Kasumi-1 (cell line): Measurements from ENCODE around the gene SERPINB6.
"Not testable (repeated sequence)": the region's sequence is repeated elsewhere in the genome, so short reads cannot be mapped to it uniquely, and the experiment has no call there.

ENCODE experiments used
- DNase-seq, 2 experiments: peaks; one replicate each; lab custom pipeline; 2025; lab: John Stamatoyannopoulos, UW

Gene SERPINB6

GRCh38 chr6:2938632-2939083 lies 32.7 kb downstream of the SERPINB6 start:
- DNase-seq, result peak; percentile 60 to 80

GRCh38 chr6:2938004-2938631 lies 33.2 kb downstream of the SERPINB6 start:
- DNase-seq, result no peak

DNA sequence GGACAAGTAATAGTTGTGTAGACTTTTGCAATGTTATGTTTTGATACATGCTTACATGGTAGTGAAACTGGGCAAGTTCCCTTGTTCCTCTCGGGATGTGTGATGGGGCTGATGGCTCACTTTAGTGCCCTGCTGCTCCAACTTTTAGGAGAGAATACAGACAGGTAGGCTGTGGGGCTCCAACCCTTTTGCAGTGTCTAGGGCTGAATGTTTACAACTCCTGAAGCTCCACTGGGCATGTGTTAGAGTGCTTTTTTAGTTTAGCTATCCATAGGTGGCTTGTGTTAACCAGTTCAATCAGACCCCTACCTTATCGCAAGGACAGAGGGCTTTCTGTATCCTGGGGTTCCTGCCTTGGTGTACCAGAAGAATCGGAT lies 33.8 kb downstream of the SERPINB6 start:
- DNase-seq, result no peak

GRCh38 chr6:2935566-2936291 lies 35.6 kb downstream of the SERPINB6 start:
- no peak for DNase-seq

GRCh38 chr6:2934057-2934456 lies 37.3 kb downstream of the SERPINB6 start:
- no peak for DNase-seq

- not testable (repeated sequence) for DNase-seq
Observed at GRCh38 chr6:2932911-2933310, 38.5 kb downstream of the SERPINB6 start.

DNA sequence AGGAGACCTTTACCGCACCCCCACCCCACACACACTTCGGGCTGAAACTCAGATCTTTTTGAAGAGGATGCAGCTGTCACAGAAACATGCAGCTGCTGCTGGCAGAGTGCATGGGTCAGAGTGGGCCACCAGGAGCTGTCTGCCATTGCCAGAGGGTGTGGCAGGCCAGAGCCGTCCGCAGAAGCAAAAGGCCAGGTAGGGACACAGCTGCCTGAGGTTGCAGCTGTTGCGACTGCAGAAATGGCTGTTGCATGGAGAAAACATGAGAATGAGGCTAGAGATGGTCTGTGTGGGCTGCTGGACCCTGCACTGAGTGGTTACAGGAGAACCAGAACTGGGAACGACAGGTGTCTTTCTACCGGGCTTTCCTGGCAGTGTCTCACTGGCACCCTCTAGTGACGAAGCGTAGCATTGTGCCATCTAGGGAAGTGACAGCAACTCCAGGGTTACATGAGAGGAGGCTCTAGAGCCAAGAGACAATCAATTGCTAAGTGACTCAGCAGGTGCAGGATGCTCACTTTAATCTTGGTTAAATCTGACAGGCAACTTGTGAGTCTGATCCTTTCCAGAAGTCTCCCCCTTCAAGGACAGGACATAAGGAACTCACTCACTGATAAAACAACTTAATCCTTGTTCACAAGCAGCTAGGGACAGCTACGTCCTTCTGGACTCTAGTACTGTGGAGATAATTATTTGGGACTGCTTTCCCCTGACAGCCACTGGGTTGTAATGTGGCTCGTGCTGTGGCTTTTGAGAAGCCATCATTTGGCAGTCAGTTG lies 39.2 kb downstream of the SERPINB6 start:
- DNase-seq, result peak; percentile 81 to 82

GRCh38 chr6:2931055-2931454 lies 40.3 kb downstream of the SERPINB6 start:
- DNase-seq, result no peak

GRCh38 chr6:2927931-2928330 lies 43.4 kb downstream of the SERPINB6 start:
- not testable (repeated sequence) for DNase-seq

GRCh38 chr6:2925842-2926747 lies 45.3 kb downstream of the SERPINB6 start:
- not testable (repeated sequence) for DNase-seq

DNA sequence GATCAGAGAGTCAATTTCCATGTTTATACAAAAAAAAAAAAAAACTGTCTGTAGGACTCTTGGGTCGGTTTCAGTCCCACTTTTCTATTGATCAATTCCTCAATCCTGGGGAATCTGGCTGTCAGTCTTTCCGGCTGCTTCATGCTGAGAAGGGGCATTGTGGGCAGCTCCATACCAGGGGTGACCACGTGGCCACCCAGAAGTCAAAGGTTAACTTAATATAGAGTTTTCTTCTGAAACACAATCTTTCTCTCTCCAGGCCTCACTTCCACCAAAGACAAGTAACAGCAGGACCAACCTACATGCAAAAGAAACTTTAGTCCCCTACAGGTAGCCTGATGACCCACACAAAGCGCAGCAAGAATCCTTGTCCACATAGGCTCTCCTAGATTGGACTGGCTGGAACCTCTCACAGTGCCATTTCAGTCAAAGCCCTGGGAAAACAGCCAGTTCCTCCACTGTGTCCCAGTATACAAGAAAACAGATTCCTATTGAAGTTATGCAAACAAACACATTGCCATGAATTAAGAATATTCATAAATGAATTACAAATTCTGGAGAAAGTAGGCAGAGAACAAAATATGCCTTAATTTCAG lies 49.7 kb downstream of the SERPINB6 start:
- no peak for DNase-seq

DNA sequence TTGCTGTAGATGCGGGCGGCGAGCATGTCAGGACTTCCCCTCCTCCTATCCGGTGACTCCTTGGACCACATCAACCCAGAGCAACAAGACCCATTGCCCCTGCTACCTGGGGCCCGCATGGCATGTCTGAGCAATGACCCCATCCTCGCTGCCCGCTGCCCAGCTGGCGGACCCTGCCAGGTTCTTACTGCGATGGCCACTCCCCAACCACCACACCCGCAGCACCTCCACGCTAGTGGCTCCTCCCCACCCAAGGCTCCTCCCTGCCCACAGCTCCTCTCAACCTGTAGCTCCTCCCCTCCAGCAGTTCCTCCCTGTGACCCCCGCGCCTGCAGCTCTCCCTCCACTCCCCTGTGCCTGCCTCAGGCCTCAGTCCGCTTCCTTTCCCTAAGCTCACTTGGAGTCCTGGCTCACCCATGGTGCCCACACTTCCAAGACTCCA lies 50.7 kb downstream of the SERPINB6 start:
- no peak for DNase-seq

DNA sequence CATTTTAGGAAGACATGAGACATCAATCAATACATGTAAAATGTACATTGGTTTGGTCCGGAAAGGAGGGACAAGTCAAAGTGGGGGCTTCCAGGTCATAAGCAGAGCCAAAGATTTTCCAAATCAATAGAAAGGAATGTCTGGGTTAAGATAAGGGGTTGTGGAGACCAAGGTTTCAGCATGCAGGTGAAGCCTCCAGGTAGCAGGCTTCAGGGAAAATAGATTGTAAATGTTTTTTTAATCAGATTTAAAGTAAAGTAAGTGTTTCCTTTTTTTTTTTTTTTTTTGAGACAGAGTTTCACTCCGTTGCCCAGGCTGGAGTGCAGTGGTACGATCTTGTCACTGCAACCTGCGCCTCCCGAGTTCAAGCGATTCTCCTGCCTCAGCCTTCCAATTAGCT lies 51.5 kb downstream of the SERPINB6 start:
- DNase-seq, result no peak

DNA sequence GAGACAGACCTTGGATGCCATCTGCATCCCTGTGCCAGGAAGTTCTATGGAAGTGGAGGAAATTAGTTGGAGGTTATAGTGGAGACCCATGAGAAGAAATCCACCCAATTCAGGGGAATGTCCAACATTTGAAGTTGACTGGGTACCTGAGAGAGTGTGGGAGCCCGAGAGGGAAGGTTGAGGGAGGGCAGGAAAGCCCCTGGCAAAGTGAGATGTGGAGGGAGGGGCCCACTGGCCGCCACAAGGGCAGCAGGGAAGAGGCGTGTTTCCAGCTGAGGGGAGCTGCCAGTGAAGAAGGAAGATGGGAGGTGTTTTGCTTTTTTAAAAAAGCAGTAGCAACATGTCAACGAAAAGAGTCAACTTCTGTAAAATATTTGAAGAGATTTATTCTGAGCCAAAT lies 52.0 kb downstream of the SERPINB6 start:
- no peak for DNase-seq

GRCh38 chr6:2918936-2919335 lies 52.4 kb downstream of the SERPINB6 start:
- peak in 1 of 2 experiments; percentile 4 for DNase-seq

DNA sequence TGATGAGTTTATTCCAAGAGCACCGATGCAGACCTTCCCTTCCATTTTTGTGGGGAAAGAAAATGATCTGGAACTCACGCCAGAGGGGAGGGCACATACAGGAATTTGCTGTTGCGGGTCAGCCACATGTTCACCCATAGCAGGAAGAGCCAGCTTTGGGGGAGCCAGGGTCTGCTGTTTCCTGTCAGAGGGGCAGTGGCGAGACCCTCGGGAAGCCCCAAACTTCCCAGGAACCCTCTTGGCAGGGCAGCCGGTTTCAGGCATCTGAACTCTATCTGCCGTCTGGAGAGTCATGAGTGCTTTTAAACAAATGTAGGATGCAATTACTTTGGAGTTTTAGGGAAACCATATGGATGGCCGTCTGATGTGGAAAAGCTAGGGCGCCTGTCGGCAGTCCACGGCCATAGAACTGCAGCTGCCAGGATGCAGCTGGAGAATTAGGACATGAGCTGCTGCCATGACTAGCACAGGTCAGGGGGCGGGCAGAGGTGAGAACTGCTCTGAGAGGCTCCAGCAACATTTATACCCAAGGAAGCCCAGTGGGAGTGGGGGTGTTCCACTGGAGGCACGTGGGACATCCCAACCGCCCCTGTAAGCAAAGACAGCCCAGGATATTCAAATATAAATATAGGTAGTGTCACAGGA lies 53.4 kb downstream of the SERPINB6 start:
- DNase-seq, result no peak

DNA sequence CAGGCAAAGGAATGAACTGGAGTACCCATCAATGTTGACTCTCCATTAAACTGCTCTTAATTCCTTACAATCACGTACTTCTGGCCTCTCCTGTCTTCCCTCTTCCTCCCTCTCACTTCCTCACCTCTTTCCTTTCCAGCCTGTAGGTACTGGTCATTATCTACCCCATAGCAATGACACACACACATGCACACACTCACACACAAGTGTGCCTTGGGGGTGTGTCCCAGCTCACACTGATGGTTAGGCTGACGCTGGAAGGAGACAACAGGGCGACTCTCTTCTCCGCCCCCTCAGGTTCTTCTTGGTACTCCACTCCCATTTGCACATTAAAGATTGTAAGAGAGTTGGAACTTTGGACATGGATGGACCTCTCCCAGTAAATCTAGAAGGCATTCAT lies 54.3 kb downstream of the SERPINB6 start:
- DNase-seq, result no peak

DNA sequence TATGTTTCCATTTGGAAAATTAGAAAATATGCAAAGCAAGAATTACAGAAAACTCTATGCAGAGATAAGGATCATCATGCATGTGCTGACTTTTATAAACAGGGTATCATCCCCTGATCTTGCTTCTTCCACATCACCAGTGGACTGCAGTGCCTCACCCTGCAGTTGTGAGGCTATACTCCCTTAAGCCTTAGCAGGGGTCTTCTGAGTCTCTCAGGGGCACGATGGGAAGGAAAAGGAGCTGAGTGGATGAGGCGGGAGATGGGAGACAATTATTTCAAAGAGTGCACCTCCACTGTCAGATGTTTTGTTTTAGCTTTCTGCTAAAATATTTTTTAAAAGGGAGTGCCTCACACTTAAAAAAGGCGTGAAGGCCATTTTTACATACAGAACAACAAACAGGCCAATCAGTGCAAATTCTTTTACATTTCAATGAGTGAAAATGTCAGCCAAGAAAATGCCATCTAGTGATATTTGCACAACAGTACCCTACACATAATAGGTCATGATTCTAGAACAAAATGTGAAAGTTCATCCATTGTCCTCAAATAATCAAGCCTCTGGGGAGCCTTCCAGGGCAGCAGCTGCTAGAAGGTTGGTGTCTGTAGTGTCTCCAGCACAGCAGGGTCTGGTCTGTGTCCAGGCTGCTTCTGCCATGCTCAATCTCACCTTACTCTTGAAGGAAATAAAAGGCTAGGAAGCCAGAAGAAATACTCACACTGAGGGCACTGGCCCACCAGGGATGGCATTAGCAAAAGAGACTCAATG lies 55.0 kb downstream of the SERPINB6 start:
- DNase-seq, result no peak

- DNase-seq, result no peak
Observed at GRCh38 chr6:2915150-2915549, 56.2 kb downstream of the SERPINB6 start.

GRCh38 chr6:2914318-2914660 lies 57.1 kb downstream of the SERPINB6 start:
- no peak for DNase-seq
